GM23338 (cell line): ENCODE results near the gene HIVEP1. TPM values are rescaled to one million over a fixed set of nuclear protein-coding genes. Genes with fewer than 3 reads are reported as not detected.

Source experiments
- ATAC-seq: fragments of 200-7000 bp; cut with Tn5 transposase; 3 replicates; pipeline ENCODE4 v1.9.1; 2020
- DNase-seq: peaks from one replicate; pipeline ENCODE4 v3.0.0-alpha.2; 2015; ENCODE audit warnings: low spot score
- H2AFZ ChIP-seq: fragments of 200-600 bp; sonication (generic); 2 replicates; pipeline ENCODE4 v1.8.0; 2016; ENCODE audit warnings: antibody characterized with exemption, mild to moderate bottlenecking, moderate library complexity
- H3F3A ChIP-seq: fragments of 200-600 bp; sonication (generic); replicated peaks from 2 replicates; pipeline ENCODE4 v1.8.0; 2017; ENCODE audit warnings: antibody characterized with exemption, mixed run types, low read depth
- H3K27ac ChIP-seq: fragments of 200-600 bp; sonication (generic); 2 replicates; pipeline ENCODE4 v1.6.1; 2016; ENCODE audit warnings: low read depth
- H3K27me3 ChIP-seq: fragments of 200-600 bp; sonication (generic); 2 replicates; pipeline ENCODE4 v1.8.0; 2016; ENCODE audit warnings: mild to moderate bottlenecking, mixed run types, moderate library complexity; ENCODE audit not compliant: insufficient read depth
- H3K36me3 ChIP-seq: fragments of 200-600 bp; sonication (generic); 2 replicates; pipeline ENCODE4 v1.8.0; 2016; ENCODE audit warnings: mild to moderate bottlenecking; ENCODE audit not compliant: insufficient read depth
- H3K4me1 ChIP-seq: fragments of 200-600 bp; sonication (generic); 2 replicates; pipeline ENCODE4 v1.8.0; 2016; ENCODE audit warnings: mild to moderate bottlenecking, moderate library complexity; ENCODE audit not compliant: insufficient read depth
- H3K4me2 ChIP-seq: fragments of 200-600 bp; sonication (generic); 2 replicates; pipeline ENCODE4 v1.7.1; 2017; ENCODE audit warnings: mixed run types
- H3K4me3 ChIP-seq: fragments of 200-600 bp; sonication (generic); 2 replicates; pipeline ENCODE4 v1.6.1; 2016; ENCODE audit warnings: mixed run types
- H3K79me2 ChIP-seq: fragments of 200-600 bp; sonication (generic); replicated peaks from 2 replicates; pipeline ENCODE4 v1.8.0; 2017; ENCODE audit warnings: mild to moderate bottlenecking; ENCODE audit not compliant: insufficient read depth
- H3K9me2 ChIP-seq: fragments of 200-600 bp; sonication (generic); 2 replicates; pipeline ENCODE4 v1.8.0; 2017; ENCODE audit not compliant: insufficient read depth
- H4K20me1 ChIP-seq: fragments of 200-600 bp; sonication (generic); replicated peaks from 2 replicates; pipeline ENCODE4 v1.8.0; 2017; ENCODE audit warnings: mild to moderate bottlenecking; ENCODE audit not compliant: insufficient read depth
- H3K27ac Mint-ChIP-seq: 2 replicates; pipeline ENCODE4 v1.8.0; 2020; ENCODE audit warnings: inconsistent platforms, mild to moderate bottlenecking, moderate library complexity, mixed read lengths
- H3K27me3 Mint-ChIP-seq: 3 replicates; pipeline ENCODE4 v1.8.0; 2022; ENCODE audit warnings: low read depth, mild to moderate bottlenecking, moderate library complexity, mixed read lengths, inconsistent platforms; ENCODE audit not compliant: insufficient read depth, poor library complexity
- H3K36me3 Mint-ChIP-seq: 3 replicates; pipeline ENCODE4 v1.8.0; 2021; ENCODE audit warnings: low read depth, mild to moderate bottlenecking, inconsistent platforms, moderate library complexity, mixed read lengths
- H3K4me1 Mint-ChIP-seq: 3 replicates; pipeline ENCODE4 v1.8.0; 2020; ENCODE audit warnings: mild to moderate bottlenecking, inconsistent platforms, mixed read lengths
- H3K4me3 Mint-ChIP-seq: 3 replicates; pipeline ENCODE4 v1.8.0; 2021; ENCODE audit warnings: moderate library complexity, mild to moderate bottlenecking, inconsistent platforms, mixed read lengths
- H3K9me3 Mint-ChIP-seq: 3 replicates; pipeline ENCODE4 v1.8.0; 2020; ENCODE audit warnings: moderate library complexity, mild to moderate bottlenecking, inconsistent platforms, mixed read lengths
- CREB1 ChIP-seq: fragments of 250-450 bp; sonication (Bioruptor Pico); IDR thresholded peaks from 2 replicates; pipeline ENCODE4 v1.5.0; 2020; ENCODE audit warnings: low read depth, mild to moderate bottlenecking, moderate library complexity
- CTCF ChIP-seq, 2 experiments: fragments of 200-600 bp in 1 of 2; sonication (generic) in 1 of 2; conservative IDR thresholded peaks; 2 replicates each; pipeline versions ENCODE4 v1.5.1 to v1.6.1; 2016 to 2017; ENCODE audit warnings: antibody characterized with exemption in 2 of 2, low read depth in 2 of 2, mild to moderate bottlenecking in 2 of 2, moderate library complexity in 1 of 2
- EZH2 ChIP-seq: fragments of 200-600 bp; sonication (generic); IDR thresholded peaks from one replicate; pipeline ENCODE4 v1.8.0; 2017; ENCODE audit warnings: antibody characterized with exemption, mild to moderate bottlenecking, low read depth; ENCODE audit not compliant: unreplicated experiment
- JUNB ChIP-seq: IDR thresholded peaks from one replicate; pipeline ENCODE4 v1.6.1; 2016; ENCODE audit warnings: antibody characterized with exemption; ENCODE audit not compliant: unreplicated experiment
- NANOG ChIP-seq: IDR thresholded peaks from 2 replicates; pipeline ENCODE4 v1.6.1; 2016; ENCODE audit warnings: antibody characterized with exemption, borderline replicate concordance
- REST ChIP-seq: IDR thresholded peaks from one replicate; pipeline ENCODE4 v1.6.1; 2018; ENCODE audit warnings: antibody characterized with exemption; ENCODE audit not compliant: unreplicated experiment
- STAT1 ChIP-seq: IDR thresholded peaks from one replicate; pipeline ENCODE4 v1.6.1; 2016; ENCODE audit warnings: antibody characterized with exemption; ENCODE audit not compliant: unreplicated experiment
- ZNF114 ChIP-seq: fragments of 250-450 bp; sonication (Bioruptor Pico); IDR thresholded peaks from 2 replicates; pipeline ENCODE4 v1.5.0; 2020; ENCODE audit warnings: mild to moderate bottlenecking, moderate library complexity
- ZNF331 ChIP-seq: fragments of 250-450 bp; sonication (Bioruptor Pico); IDR thresholded peaks from 2 replicates; pipeline ENCODE4 v1.5.0; 2020; ENCODE audit warnings: low read depth, mild to moderate bottlenecking, moderate library complexity
- polyA plus RNA-seq: library from polyadenylated mRNA; unstranded; fragments of >200 nt; fragmentation: Nextera tagmentation; extraction: Ambion mirVana; gene quantifications from 2 replicates; pipeline ENCODE4 v1.2.1, GENCODE V29; 2016
- total RNA-seq: library from RNA; depleted of rRNA; stranded (reverse); fragments of >200 nt; shearing (Covaris generic); gene quantifications from 2 replicates; pipeline ENCODE4 v1.2.3, GENCODE V29; 2014
- TF ChIP-seq, protein P1 (sequence below): IDR thresholded peaks from 2 replicates; pipeline ENCODE4 v1.6.1; 2016; ENCODE audit warnings: antibody characterized with exemption

Gene HIVEP1
- total and polyA plus RNA-seq, 2 experiments from 2014 or later: 10.1 to 21.7 TPM

DNA sequence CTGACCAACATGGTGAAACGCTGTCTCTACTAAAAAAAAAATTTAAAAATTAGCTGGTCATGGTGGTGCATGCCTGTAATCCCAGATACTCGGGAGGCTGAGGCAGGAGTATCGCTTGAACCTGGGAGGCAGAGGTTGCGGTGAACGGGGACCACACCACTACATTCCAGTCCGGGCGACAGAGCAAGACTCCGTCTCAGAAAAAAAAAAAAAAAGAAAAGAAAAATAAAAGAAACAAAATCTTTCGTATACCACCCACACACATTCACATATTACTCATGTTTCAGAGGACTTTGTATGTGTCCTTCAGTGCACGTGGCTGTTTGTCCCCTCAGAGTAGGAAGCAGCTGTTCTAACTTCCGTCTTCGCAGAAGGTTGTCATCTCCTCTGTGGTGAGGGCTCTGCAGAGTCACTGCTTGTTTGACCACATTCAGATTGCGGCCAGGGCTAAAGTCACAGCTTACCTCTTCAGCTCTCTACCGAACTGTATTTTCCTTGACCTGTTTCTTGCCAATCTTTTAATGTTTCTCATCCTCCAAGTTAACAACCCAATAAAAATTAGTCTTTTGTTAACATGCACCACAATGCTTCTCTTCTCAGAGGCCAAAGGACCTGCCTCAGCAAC, 36.6 kb upstream of the HIVEP1 start (continued):
- TF ChIP-seq ZNF114 (CRISPR knock-in tag): no peak
- TF ChIP-seq CREB1: no peak
- no peak for TF ChIP-seq ZNF331 (CRISPR knock-in tag)
- TF ChIP-seq EZH2: no peak
- TF ChIP-seq JUNB: no peak
- no peak for TF ChIP-seq CTCF (conservative IDR thresholded peaks at IDR 0.05; ENCODE audit: low read depth in 2 of 2)
- TF ChIP-seq REST: no peak
- TF ChIP-seq NANOG: no peak
- TF ChIP-seq, protein P1, sequence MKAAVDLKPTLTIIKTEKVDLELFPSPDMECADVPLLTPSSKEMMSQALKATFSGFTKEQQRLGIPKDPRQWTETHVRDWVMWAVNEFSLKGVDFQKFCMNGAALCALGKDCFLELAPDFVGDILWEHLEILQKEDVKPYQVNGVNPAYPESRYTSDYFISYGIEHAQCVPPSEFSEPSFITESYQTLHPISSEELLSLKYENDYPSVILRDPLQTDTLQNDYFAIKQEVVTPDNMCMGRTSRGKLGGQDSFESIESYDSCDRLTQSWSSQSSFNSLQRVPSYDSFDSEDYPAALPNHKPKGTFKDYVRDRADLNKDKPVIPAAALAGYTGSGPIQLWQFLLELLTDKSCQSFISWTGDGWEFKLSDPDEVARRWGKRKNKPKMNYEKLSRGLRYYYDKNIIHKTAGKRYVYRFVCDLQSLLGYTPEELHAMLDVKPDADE: no peak
- TF ChIP-seq STAT1: no peak

DNA sequence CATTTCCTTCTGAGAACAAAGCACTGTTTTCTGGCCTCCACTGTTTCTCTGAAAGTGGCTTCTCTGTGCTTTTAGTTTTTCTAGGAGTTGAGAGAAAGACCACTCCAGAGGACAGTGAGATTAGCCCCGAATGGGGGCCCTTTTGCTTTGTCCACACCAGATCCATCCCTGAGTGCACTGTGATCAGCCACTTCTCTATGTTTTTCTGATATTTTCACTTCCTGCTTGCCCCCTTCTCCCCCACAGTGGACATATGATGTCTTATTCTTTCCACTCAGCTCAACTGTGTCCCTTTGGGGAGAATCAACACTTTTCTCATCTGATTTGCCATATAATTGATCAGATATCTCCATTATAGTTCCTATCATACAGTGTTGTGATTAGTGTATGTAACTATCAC, 35.6 kb upstream of the HIVEP1 start:
- peaks cover 7% of the 10 kb centered on the region; the same call in 1 of the 2 replicates for H3K9me2 ChIP-seq
- Mint-ChIP-seq H3K27me3 (no peaks in the 10 kb centered on the region), H3K9me3 (no peaks in the 10 kb centered on the region), H3K36me3 (no peaks in the 10 kb centered on the region), H3K4me1 (peaks cover 35% of the 10 kb centered on the region), H3K27ac (no peak overlapping the region), H3K4me3 (no peak overlapping the region)
- H4K20me1 ChIP-seq: no peaks in the 10 kb centered on the region
- H3K27me3 ChIP-seq: no peaks in the 10 kb centered on the region
- DNase-seq (no peak), ATAC-seq (no peak)
- no peak overlapping the region for H3K4me3 ChIP-seq
- H2AFZ ChIP-seq: peak overlapping the region; percentile 54; the same call in 1 of the 2 replicates
- no peaks in the 10 kb centered on the region for H3F3A ChIP-seq
- H3K4me2 ChIP-seq: no peak overlapping the region
- H3K36me3 ChIP-seq: no peaks in the 10 kb centered on the region
- peaks cover 28% of the 10 kb centered on the region for H3K4me1 ChIP-seq
- H3K79me2 ChIP-seq: no peaks in the 10 kb centered on the region
- H3K27ac ChIP-seq: no peak overlapping the region
- TF ChIP-seq JUNB: no peak
- no peak for TF ChIP-seq CTCF (conservative IDR thresholded peaks at IDR 0.05; ENCODE audit: low read depth in 2 of 2)
